ENCODE measurements around the gene RAB3IL1. TPM values are rescaled to one million over a fixed set of nuclear protein-coding genes. Genes with fewer than 3 reads are reported as not detected.

RAB3IL1 gene
- total RNA-seq, 4 donors from 2014 or later = 2.6 to 8.9 (median 5.4) TPM

- no peak for DNase-seq (ENCODE audit: low spot score in 2 of 2)
- Histone ChIP-seq H3K9me3 (no peaks in the 10 kb centered on the region), H3K27me3 (peaks cover 5% of the 10 kb centered on the region), H3K4me3 (no peak overlapping the region), H3K4me1 (peaks cover 26% of the 10 kb centered on the region), H3K36me3 (no peaks in the 10 kb centered on the region), H3K27ac (no peak overlapping the region)
- 89% methylated on average over 18 of the region's 21 CpGs for WGBS
- TF ChIP-seq, protein P1, sequence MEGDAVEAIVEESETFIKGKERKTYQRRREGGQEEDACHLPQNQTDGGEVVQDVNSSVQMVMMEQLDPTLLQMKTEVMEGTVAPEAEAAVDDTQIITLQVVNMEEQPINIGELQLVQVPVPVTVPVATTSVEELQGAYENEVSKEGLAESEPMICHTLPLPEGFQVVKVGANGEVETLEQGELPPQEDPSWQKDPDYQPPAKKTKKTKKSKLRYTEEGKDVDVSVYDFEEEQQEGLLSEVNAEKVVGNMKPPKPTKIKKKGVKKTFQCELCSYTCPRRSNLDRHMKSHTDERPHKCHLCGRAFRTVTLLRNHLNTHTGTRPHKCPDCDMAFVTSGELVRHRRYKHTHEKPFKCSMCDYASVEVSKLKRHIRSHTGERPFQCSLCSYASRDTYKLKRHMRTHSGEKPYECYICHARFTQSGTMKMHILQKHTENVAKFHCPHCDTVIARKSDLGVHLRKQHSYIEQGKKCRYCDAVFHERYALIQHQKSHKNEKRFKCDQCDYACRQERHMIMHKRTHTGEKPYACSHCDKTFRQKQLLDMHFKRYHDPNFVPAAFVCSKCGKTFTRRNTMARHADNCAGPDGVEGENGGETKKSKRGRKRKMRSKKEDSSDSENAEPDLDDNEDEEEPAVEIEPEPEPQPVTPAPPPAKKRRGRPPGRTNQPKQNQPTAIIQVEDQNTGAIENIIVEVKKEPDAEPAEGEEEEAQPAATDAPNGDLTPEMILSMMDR (IDR thresholded peaks at IDR 0.05) = no peak
- TF ChIP-seq EP300 (IDR thresholded peaks at IDR 0.05) (no peak), POLR2AphosphoS5 (IDR thresholded peaks at IDR 0.05) (no peak), POLR2A (IDR thresholded peaks at IDR 0.05) (no peak)
Observed at GRCh38 chr11:61869708-61870451, 47.5 kb downstream of the RAB3IL1 start.

DNA sequence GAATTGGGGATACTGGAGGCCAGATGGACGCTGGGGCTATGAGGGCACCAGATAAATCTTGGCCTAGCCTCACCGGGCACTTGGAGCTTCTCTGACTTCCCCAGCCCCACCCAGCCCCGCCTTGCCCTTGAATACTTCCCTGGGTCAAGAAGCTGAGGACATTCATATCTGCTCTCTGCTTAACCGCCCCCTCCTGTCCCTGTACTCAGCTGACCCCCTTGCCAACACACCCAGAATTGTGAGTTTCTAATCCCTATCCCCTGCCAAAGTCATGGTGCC, 48.0 kb downstream of the RAB3IL1 start:
- 100% methylated on average over 1 of the region's 4 CpGs for WGBS
- DNase-seq (ENCODE audit: low spot score in 2 of 2) = no peak
- TF ChIP-seq POLR2A (IDR thresholded peaks at IDR 0.05) (no peak), POLR2AphosphoS5 (IDR thresholded peaks at IDR 0.05) (no peak), EP300 (IDR thresholded peaks at IDR 0.05) (no peak)
- TF ChIP-seq, protein P1 (IDR thresholded peaks at IDR 0.05) = no peak
- Histone ChIP-seq H3K27ac (no peak overlapping the region), H3K4me1 (peaks cover 26% of the 10 kb centered on the region), H3K4me3 (no peak overlapping the region), H3K9me3 (no peaks in the 10 kb centered on the region), H3K36me3 (no peaks in the 10 kb centered on the region), H3K27me3 (peaks cover 5% of the 10 kb centered on the region)

- H3K4me1 ChIP-seq = peaks cover 26% of the 10 kb centered on the region
- no peak for DNase-seq (ENCODE audit: low spot score in 2 of 2)
- no peak overlapping the region for H3K27ac ChIP-seq
- WGBS = 100% methylated on average over 1 of the region's 14 CpGs
- TF ChIP-seq, protein P1 (IDR thresholded peaks at IDR 0.05) = no peak
- TF ChIP-seq EP300 (IDR thresholded peaks at IDR 0.05) = no peak
- TF ChIP-seq POLR2AphosphoS5 (IDR thresholded peaks at IDR 0.05) = no peak
- no peak for TF ChIP-seq POLR2A (IDR thresholded peaks at IDR 0.05)
- H3K9me3 ChIP-seq = no peaks in the 10 kb centered on the region
- H3K4me3 ChIP-seq = no peak overlapping the region
- peaks cover 5% of the 10 kb centered on the region for H3K27me3 ChIP-seq
- no peaks in the 10 kb centered on the region for H3K36me3 ChIP-seq
Observed at GRCh38 chr11:61868571-61869428, 48.6 kb downstream of the RAB3IL1 start.

GRCh38 chr11:61866958-61867343, 50.4 kb downstream of the RAB3IL1 start:
- DNase-seq (ENCODE audit: low spot score in 2 of 2) = no peak
- TF ChIP-seq POLR2AphosphoS5 (IDR thresholded peaks at IDR 0.05) (no peak), POLR2A (IDR thresholded peaks at IDR 0.05) (no peak), EP300 (IDR thresholded peaks at IDR 0.05) (no peak)
- TF ChIP-seq, protein P1 (IDR thresholded peaks at IDR 0.05) = no peak
- Histone ChIP-seq H3K36me3 (peaks cover 5% of the 10 kb centered on the region), H3K4me3 (no peak overlapping the region), H3K4me1 (peaks cover 25% of the 10 kb centered on the region), H3K27ac (no peak overlapping the region), H3K27me3 (peaks cover 4% of the 10 kb centered on the region), H3K9me3 (no peaks in the 10 kb centered on the region)
- 85% methylated on average over 6 of the region's 6 CpGs for WGBS
